ENCODE results near the gene SGCD.

The SGCD gene

DNA sequence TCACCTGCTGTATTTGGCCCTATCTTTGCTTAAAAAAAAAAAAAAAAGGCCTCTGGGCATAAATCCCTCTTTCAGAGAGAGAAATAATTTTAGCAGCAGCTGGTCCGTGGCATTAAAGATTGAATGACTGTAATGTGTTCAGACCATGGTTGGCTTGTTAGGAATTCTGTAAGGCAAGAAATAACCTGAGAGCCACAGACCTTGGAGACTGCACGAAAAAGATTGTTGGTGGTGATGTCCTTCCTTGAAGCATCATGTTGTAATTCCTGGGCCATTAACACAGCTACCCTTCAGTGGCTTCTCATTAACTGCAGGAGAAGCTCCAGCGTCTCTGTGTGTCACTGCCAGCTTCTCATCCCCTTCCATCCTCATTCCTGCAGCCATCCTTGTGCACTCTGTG is 79.0 kb downstream of the SGCD start:
- H3K4me3 ChIP-seq (ENCODE audit: low read depth, low read length), result no peak overlapping the region
- TF ChIP-seq, protein P1, sequence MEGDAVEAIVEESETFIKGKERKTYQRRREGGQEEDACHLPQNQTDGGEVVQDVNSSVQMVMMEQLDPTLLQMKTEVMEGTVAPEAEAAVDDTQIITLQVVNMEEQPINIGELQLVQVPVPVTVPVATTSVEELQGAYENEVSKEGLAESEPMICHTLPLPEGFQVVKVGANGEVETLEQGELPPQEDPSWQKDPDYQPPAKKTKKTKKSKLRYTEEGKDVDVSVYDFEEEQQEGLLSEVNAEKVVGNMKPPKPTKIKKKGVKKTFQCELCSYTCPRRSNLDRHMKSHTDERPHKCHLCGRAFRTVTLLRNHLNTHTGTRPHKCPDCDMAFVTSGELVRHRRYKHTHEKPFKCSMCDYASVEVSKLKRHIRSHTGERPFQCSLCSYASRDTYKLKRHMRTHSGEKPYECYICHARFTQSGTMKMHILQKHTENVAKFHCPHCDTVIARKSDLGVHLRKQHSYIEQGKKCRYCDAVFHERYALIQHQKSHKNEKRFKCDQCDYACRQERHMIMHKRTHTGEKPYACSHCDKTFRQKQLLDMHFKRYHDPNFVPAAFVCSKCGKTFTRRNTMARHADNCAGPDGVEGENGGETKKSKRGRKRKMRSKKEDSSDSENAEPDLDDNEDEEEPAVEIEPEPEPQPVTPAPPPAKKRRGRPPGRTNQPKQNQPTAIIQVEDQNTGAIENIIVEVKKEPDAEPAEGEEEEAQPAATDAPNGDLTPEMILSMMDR (IDR thresholded peaks at IDR 0.05; ENCODE audit: control insufficient read depth, extremely low read depth, insufficient read depth), result no peak
- no peak for DNase-seq (ENCODE audit: low read depth)

DNA sequence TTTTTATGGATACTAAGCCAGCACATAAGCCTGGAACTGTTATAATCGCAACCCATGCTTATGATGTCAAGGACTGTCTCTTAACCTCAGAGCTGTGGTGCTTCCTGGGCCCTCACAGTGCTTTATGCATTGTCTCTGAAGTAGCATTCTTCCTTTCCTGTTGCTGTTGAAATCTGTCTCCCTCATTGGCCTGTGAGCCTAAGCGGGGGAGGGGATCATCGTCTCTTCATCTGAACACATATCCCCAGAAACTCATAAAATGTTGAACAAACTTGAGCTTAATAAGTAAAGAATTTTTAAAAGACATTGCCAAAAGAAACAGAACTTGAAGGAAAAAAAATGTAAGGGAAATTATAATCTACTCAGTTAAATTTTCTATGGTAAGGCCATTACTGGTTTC is 80.3 kb downstream of the SGCD start:
- no peak for DNase-seq (ENCODE audit: low read depth)
- H3K4me3 ChIP-seq (ENCODE audit: low read depth, low read length), result no peak overlapping the region
- TF ChIP-seq, protein P1 (IDR thresholded peaks at IDR 0.05; ENCODE audit: control insufficient read depth, extremely low read depth, insufficient read depth), result no peak

DNA sequence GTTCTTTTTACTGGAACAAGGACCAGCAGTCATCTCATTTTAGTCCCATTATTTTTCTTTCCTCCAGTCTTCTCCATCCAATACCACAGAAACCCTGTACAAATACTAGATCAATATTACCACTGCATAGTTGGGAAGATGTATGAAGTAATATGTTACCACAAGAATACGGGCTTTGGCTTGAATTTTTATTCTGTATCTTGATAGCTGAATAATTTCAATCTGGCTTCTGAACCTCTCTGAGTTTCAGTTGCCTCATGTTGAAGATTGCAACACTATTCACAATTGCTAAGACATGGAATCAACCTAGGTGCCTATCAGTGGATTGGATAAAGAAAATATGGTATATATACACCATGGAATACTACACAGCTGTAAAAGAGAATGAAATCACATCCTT is 82.9 kb downstream of the SGCD start:
- H3K4me3 ChIP-seq (ENCODE audit: low read depth, low read length), result no peak overlapping the region
- DNase-seq (ENCODE audit: low read depth), result no peak
- TF ChIP-seq, protein P1 (IDR thresholded peaks at IDR 0.05; ENCODE audit: control insufficient read depth, extremely low read depth, insufficient read depth), result no peak

DNA sequence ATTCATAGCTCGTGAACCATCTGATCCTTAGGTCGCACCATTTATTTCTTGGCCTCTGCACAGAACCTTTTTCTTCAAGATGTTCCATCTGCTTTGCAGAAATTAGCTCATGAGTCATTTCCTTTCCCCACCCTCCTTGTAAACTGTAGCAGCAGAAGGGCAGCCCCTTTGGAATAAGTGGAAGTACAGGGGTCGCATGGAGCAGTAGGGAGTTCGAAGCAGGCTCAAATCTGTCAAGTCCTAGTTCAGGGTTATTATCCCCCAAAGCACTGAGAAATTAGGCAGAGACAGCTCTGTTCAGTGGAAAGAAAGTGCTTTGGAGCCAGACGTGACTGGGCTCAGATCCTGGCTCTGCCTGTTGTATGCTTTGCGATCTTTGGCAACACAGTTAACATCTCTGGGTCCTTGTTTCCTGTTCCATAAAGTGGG is 84.2 kb downstream of the SGCD start:
- H3K4me3 ChIP-seq (ENCODE audit: low read depth, low read length), result no peak overlapping the region
- TF ChIP-seq, protein P1 (IDR thresholded peaks at IDR 0.05; ENCODE audit: control insufficient read depth, extremely low read depth, insufficient read depth), result no peak
- no peak for DNase-seq (ENCODE audit: low read depth)

DNA sequence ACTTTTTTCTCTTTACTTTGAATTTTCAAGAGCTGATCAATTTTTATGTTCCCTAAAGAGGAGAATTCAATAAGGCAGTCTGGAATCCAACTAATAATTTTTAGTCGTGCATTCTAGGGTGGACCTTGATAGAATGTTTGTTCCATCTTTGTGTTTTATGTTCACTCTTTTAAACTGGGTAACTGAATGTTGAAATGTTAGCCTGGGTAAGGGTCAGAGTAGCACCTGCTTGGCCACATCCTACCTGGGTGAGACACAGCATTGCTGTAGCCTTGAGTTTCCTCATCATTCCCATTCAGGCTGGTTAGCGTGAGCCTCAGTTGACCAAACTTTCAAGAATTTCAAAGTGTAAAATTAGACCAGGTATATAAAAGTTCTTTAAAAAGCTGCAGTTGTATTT is 85.0 kb downstream of the SGCD start:
- no peak for DNase-seq (ENCODE audit: low read depth)
- H3K4me3 ChIP-seq (ENCODE audit: low read depth, low read length), result no peak overlapping the region
- TF ChIP-seq, protein P1 (IDR thresholded peaks at IDR 0.05; ENCODE audit: control insufficient read depth, extremely low read depth, insufficient read depth), result no peak

DNA sequence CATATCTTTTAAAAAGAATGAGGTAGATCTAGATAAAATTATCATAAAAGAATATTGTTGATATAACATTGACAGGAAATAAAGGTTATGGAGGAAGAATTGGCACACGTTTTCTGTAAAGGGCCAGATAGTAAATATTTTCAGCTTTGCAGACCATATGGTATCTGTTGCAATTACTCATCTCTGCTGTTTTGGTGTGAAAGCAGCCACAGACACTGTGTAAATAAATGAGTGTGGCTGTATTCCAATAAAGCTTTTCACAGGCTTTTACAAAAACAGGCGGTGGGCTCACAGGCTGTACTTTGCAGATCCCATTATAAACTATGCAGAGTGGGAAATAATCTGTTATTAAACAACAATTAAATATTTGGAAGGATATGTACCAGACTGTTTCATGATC is 87.4 kb downstream of the SGCD start:
- no peak for DNase-seq (ENCODE audit: low read depth)
- TF ChIP-seq, protein P1 (IDR thresholded peaks at IDR 0.05; ENCODE audit: control insufficient read depth, extremely low read depth, insufficient read depth), result no peak
- H3K4me3 ChIP-seq (ENCODE audit: low read depth, low read length), result no peak overlapping the region

DNA sequence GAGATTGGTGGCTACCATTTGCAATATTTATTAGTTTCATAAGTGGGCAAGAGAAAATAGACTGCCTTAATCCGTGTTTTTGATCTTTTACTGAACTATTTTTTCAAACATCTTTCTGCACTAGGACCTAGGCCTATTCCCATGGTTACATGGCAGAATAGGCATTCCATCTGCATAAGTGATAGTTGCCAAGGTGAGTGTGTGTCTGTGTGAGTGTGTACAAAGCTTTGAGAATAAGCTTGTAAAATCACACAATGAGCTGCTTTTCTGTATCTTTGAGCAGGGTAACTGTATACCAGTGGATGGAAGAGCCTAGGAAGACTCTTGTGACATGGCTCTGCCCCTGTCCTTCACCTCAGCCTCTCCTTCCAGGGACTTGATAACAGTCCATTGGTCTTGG is 92.7 kb downstream of the SGCD start:
- TF ChIP-seq, protein P1 (IDR thresholded peaks at IDR 0.05; ENCODE audit: control insufficient read depth, extremely low read depth, insufficient read depth), result no peak
- DNase-seq (ENCODE audit: low read depth), result no peak
- no peak overlapping the region for H3K4me3 ChIP-seq (ENCODE audit: low read depth, low read length)
